Upper lobe of left lung (tissue), 4 donors: ENCODE measurements around the gene RPS6KA2.

ENCODE experiments used
- EP300 ChIP-seq, 4 donors: sonication (generic); formaldehyde crosslinking; IDR thresholded peaks; one replicate each; pipeline ENCODE4 v1.5.1; 2017; ENCODE audit warnings: antibody characterized with exemption in 4 of 4, control low read depth in 2 of 4
- POLR2A ChIP-seq, 4 donors: fragments of 450-650 bp; IDR thresholded peaks; one replicate each; pipeline ENCODE4 v1.5.1; 2016 to 2017; ENCODE audit warnings: antibody characterized with exemption in 4 of 4, mild to moderate bottlenecking in 2 of 4
- POLR2AphosphoS5 ChIP-seq, 2 donors: sonication (generic); formaldehyde crosslinking; IDR thresholded peaks; one replicate each; pipeline ENCODE4 v1.5.1; 2017; ENCODE audit warnings: antibody characterized with exemption in 2 of 2
- TF ChIP-seq, protein P1 (sequence below), 6 experiments: fragments of 450-650 bp in 4 of 6; fragments of 200-600 bp in 2 of 6; sonication (generic) in 2 of 6; IDR thresholded peaks; one replicate each; pipeline ENCODE4 v1.5.1; 2016 to 2019; ENCODE audit warnings: antibody characterized with exemption in 6 of 6

DNA sequence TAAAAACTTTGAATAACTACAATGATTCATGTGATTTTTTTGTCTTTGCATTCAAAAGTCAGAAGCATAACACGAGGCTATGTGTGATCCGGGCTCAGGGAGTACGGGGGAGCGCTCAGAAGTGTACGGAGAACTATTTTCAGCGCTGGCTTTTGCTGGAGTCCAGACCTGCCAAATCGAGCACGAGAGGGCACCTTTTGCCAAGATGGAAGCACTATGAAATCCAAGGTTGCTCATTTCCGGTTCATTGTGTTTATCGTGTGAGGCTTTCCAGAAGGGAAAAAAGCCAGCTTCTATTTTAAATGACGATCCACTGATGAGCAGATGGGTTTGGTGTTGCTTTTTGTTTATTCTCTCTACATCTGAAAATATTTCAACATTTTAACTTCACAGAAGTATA, 51.8 kb downstream of the RPS6KA2 start:
- TF ChIP-seq, protein P1, sequence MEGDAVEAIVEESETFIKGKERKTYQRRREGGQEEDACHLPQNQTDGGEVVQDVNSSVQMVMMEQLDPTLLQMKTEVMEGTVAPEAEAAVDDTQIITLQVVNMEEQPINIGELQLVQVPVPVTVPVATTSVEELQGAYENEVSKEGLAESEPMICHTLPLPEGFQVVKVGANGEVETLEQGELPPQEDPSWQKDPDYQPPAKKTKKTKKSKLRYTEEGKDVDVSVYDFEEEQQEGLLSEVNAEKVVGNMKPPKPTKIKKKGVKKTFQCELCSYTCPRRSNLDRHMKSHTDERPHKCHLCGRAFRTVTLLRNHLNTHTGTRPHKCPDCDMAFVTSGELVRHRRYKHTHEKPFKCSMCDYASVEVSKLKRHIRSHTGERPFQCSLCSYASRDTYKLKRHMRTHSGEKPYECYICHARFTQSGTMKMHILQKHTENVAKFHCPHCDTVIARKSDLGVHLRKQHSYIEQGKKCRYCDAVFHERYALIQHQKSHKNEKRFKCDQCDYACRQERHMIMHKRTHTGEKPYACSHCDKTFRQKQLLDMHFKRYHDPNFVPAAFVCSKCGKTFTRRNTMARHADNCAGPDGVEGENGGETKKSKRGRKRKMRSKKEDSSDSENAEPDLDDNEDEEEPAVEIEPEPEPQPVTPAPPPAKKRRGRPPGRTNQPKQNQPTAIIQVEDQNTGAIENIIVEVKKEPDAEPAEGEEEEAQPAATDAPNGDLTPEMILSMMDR (IDR thresholded peaks at IDR 0.05) = no peak
- no peak for TF ChIP-seq EP300 (IDR thresholded peaks at IDR 0.05)
- no peak for TF ChIP-seq POLR2A (IDR thresholded peaks at IDR 0.05)
- no peak for TF ChIP-seq POLR2AphosphoS5 (IDR thresholded peaks at IDR 0.05)
